Keratinocyte (primary cell): ENCODE measurements around the gene PODN. TPM values are rescaled to one million over a fixed set of nuclear protein-coding genes. Genes with fewer than 3 reads are reported as not detected.

Experiments
- DNase-seq: peaks from one replicate; pipeline ENCODE4 v3.0.0-alpha.2; 2011; ENCODE audit warnings: low read depth, missing footprints, low spot score
- FAIRE-seq: peaks from 2 replicates; lab custom pipeline; 2011; peaks lifted over from hg19 to GRCh38; lab: Jason Lieb, UNC
- H2AFZ ChIP-seq: 2 replicates; pipeline ENCODE4 v1.6.0; 2012; ENCODE audit warnings: low read length, control low read depth, inconsistent platforms; ENCODE audit not compliant: control insufficient read depth
- H3K27ac ChIP-seq: 2 replicates; pipeline ENCODE4 v1.5.1; 2011; ENCODE audit warnings: low read length; ENCODE audit not compliant: control insufficient read depth, insufficient read depth
- H3K27me3 ChIP-seq: 3 replicates; pipeline ENCODE4 v1.6.0; 2011; ENCODE audit warnings: low read length; ENCODE audit not compliant: control insufficient read depth, insufficient read depth; ENCODE audit errors: extremely low read depth
- H3K36me3 ChIP-seq, 2 experiments: 2 replicates in 1 of 2; 3 replicates in 1 of 2; pipeline ENCODE4 v1.5.1; 2011; ENCODE audit warnings: low read length in 2 of 2, mild to moderate bottlenecking in 1 of 2; ENCODE audit not compliant: control insufficient read depth in 2 of 2, insufficient read depth in 2 of 2; ENCODE audit errors: extremely low read depth in 1 of 2
- H3K4me1 ChIP-seq: 3 replicates; pipeline ENCODE4 v1.5.1; 2011; ENCODE audit warnings: low read length; ENCODE audit not compliant: control insufficient read depth, insufficient read depth; ENCODE audit errors: extremely low read depth
- H3K4me2 ChIP-seq: 3 replicates; pipeline ENCODE4 v1.6.0; 2011; ENCODE audit warnings: low read depth, low read length; ENCODE audit not compliant: control insufficient read depth, insufficient read depth; ENCODE audit errors: extremely low read depth
- H3K4me3 ChIP-seq, 3 experiments: fragments of 200-600 bp in 1 of 3; sonication (generic) in 1 of 3; 2 replicates in 2 of 3; 3 replicates in 1 of 3; pipeline ENCODE4 v1.5.1; 2011 to 2016; ENCODE audit warnings: low read length in 3 of 3, mild to moderate bottlenecking in 3 of 3, control low read depth in 2 of 3, inconsistent platforms in 1 of 3, low read depth in 1 of 3, mixed read lengths in 1 of 3, mixed run types in 1 of 3, moderate library complexity in 1 of 3; ENCODE audit not compliant: control insufficient read depth in 2 of 3, insufficient read depth in 2 of 3; ENCODE audit errors: extremely low read depth in 1 of 3
- H3K79me2 ChIP-seq: 2 replicates; pipeline ENCODE4 v1.6.0; 2012; ENCODE audit warnings: low read length; ENCODE audit not compliant: control insufficient read depth, insufficient read depth
- H3K9ac ChIP-seq: 3 replicates; pipeline ENCODE4 v1.6.0; 2011; ENCODE audit warnings: low read length; ENCODE audit not compliant: control insufficient read depth, insufficient read depth; ENCODE audit errors: extremely low read depth
- H3K9me1 ChIP-seq: 3 replicates; pipeline ENCODE4 v1.6.0; 2011; ENCODE audit warnings: low read length; ENCODE audit not compliant: control insufficient read depth, insufficient read depth; ENCODE audit errors: extremely low read depth
- H3K9me3 ChIP-seq: 2 replicates; pipeline ENCODE4 v1.5.1; 2012; ENCODE audit warnings: low read depth, low read length; ENCODE audit not compliant: control insufficient read depth
- H4K20me1 ChIP-seq: 3 replicates; pipeline ENCODE4 v1.6.0; 2011; ENCODE audit warnings: low read length; ENCODE audit not compliant: control insufficient read depth, insufficient read depth; ENCODE audit errors: extremely low read depth
- CTCF ChIP-seq, 3 experiments: IDR thresholded peaks in 1 of 3; conservative IDR thresholded peaks in 1 of 3; optimal IDR thresholded peaks in 1 of 3; 2 replicates in 2 of 3; 3 replicates in 1 of 3; pipeline versions ENCODE3 to v1.5.1; 2011; ENCODE audit warnings: low read length in 3 of 3, mild to moderate bottlenecking in 3 of 3, moderate library complexity in 2 of 3, control low read depth in 1 of 3, inconsistent platforms in 1 of 3; ENCODE audit not compliant: insufficient read depth in 2 of 3; ENCODE audit errors: extremely low read depth in 1 of 3
- EZH2 ChIP-seq: IDR thresholded peaks from one replicate; pipeline ENCODE4 v1.6.1; 2012; ENCODE audit warnings: inconsistent platforms, mild to moderate bottlenecking, low read length, moderate library complexity
- dilution Hi-C: fragments of 300-500 bp; cut with MboI; formaldehyde crosslinking; loops from one replicate; pipeline ENCODE4 v1.7.0; 2020; ENCODE audit warnings: low sequenced_read_pairs; ENCODE audit not compliant: extremely low pct_ligation_motif_present
- polyA plus RNA-seq, 5 experiments: library from polyadenylated mRNA; depleted of rRNA in 3 of 5; stranded (reverse) in 3 of 5; stranded (forward) in 1 of 5; unstranded in 1 of 5; fragments of >200 nt; gene quantifications; 1 replicate in 1 of 5; 2 replicates in 3 of 5; 3 replicates in 1 of 5; pipeline versions ENCODE4 v1.2.1 to v1.2.3, GENCODE V29; 2011 to 2012; ENCODE audit warnings: missing spikeins in 2 of 5, low read depth in 1 of 5, low replicate concordance in 1 of 5

The PODN gene
- polyA plus RNA-seq, 1 donor (not counting 4 experiments of a cell fraction or from before 2014, with no cell fraction given): not detected

DNA sequence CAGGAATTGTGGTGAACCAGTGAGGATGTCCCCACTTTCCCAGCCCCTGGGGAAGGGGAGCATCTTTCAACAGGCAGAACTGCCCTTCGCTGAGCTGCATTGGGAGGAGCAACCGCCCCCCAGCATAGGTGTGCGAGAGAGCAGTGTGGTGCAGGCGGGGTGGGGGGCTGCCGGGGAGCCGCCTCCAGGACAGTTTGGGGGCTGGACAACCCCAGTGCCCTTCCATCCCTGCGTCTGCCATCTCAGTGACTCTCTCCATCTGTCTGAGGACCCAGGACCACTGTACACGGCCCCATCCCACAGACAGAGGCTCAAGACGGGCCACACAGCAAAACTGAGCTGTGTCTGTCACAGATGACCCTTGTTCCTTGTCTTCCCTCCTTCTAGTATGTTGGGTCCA lies 14.2 kb downstream of the PODN start:
- DNase-seq (no peak), FAIRE-seq (no peak)
- Histone ChIP-seq H3K79me2 (no peaks in the 10 kb centered on the region), H4K20me1 (no peaks in the 10 kb centered on the region), H3K9me3 (no peaks in the 10 kb centered on the region), H3K9me1 (no peaks in the 10 kb centered on the region), H3K27me3 (peaks cover 5% of the 10 kb centered on the region), H3K36me3 (no peaks in the 10 kb centered on the region), H3K4me2 (no peak overlapping the region), H3K9ac (no peak overlapping the region), H3K4me3 (no peak overlapping the region), H3K4me1 (no peaks in the 10 kb centered on the region), H2AFZ (no peak overlapping the region), H3K27ac (no peak overlapping the region)
- TF ChIP-seq CTCF (optimal IDR thresholded peaks at IDR 0.05 in 1 of 3, IDR thresholded peaks at IDR 0.05 in 1 of 3, conservative IDR thresholded peaks at IDR 0.05 in 1 of 3; ENCODE audit: extremely low read depth in 1 of 3, insufficient read depth in 2 of 3, low read length in 3 of 3) (no peak), EZH2 (no peak)
- dilution Hi-C loops: no loop called here

- FAIRE-seq (no peak), DNase-seq (no peak)
- Histone ChIP-seq H3K9me1 (no peaks in the 10 kb centered on the region), H3K4me3 (no peak overlapping the region), H2AFZ (no peak overlapping the region), H3K9me3 (no peaks in the 10 kb centered on the region), H3K79me2 (no peaks in the 10 kb centered on the region), H3K36me3 (no peaks in the 10 kb centered on the region), H3K27me3 (peaks cover 5% of the 10 kb centered on the region), H3K27ac (no peak overlapping the region), H3K9ac (no peak overlapping the region), H3K4me1 (no peaks in the 10 kb centered on the region), H3K4me2 (no peak overlapping the region), H4K20me1 (no peaks in the 10 kb centered on the region)
- TF ChIP-seq EZH2 (no peak), CTCF (optimal IDR thresholded peaks at IDR 0.05 in 1 of 3, IDR thresholded peaks at IDR 0.05 in 1 of 3, conservative IDR thresholded peaks at IDR 0.05 in 1 of 3; ENCODE audit: extremely low read depth in 1 of 3, insufficient read depth in 2 of 3, low read length in 3 of 3) (no peak)
- dilution Hi-C loops: no loop called here
Measured at GRCh38 chr1:53076721-53077598, 14.9 kb downstream of the PODN start.
